Rectal smooth muscle tissue (tissue), 1 donor: ENCODE data around the gene ANO2.

Experiments
- H3K27ac ChIP-seq: one replicate; pipeline ENCODE4 v1.7.0; 2013; ENCODE audit warnings: low read depth, low read length, inconsistent platforms
- H3K27me3 ChIP-seq: one replicate; pipeline ENCODE4 v1.7.0; 2013; ENCODE audit warnings: low read length; ENCODE audit not compliant: control insufficient read depth, insufficient read depth
- H3K36me3 ChIP-seq: one replicate; pipeline ENCODE4 v1.7.0; 2013; ENCODE audit warnings: low read length; ENCODE audit not compliant: control insufficient read depth, insufficient read depth
- H3K4me1 ChIP-seq: one replicate; pipeline ENCODE4 v1.7.0; 2013; ENCODE audit warnings: low read length; ENCODE audit not compliant: control insufficient read depth, insufficient read depth
- H3K4me3 ChIP-seq: one replicate; pipeline ENCODE4 v1.7.0; 2013; ENCODE audit warnings: low read length
- H3K9ac ChIP-seq: one replicate; pipeline ENCODE4 v1.7.0; 2013; ENCODE audit warnings: low read length

ANO2 gene

GRCh38 chr12:5710260-5710878, 234.7 kb downstream of the ANO2 start:
- H3K36me3 ChIP-seq: no peaks in the 10 kb centered on the region
- no peak overlapping the region for H3K27ac ChIP-seq
- no peak overlapping the region for H3K4me3 ChIP-seq
- H3K27me3 ChIP-seq: no peaks in the 10 kb centered on the region
- H3K4me1 ChIP-seq: no peaks in the 10 kb centered on the region
- no peak overlapping the region for H3K9ac ChIP-seq

GRCh38 chr12:5708371-5708770, 236.7 kb downstream of the ANO2 start:
- Histone ChIP-seq H3K36me3 (no peaks in the 10 kb centered on the region), H3K4me3 (no peak overlapping the region), H3K27me3 (no peaks in the 10 kb centered on the region), H3K4me1 (no peaks in the 10 kb centered on the region), H3K9ac (no peak overlapping the region), H3K27ac (no peak overlapping the region)

GRCh38 chr12:5706247-5706646, 238.8 kb downstream of the ANO2 start:
- H3K9ac ChIP-seq: no peak overlapping the region
- no peaks in the 10 kb centered on the region for H3K36me3 ChIP-seq
- no peak overlapping the region for H3K4me3 ChIP-seq
- no peaks in the 10 kb centered on the region for H3K4me1 ChIP-seq
- no peak overlapping the region for H3K27ac ChIP-seq
- H3K27me3 ChIP-seq: no peaks in the 10 kb centered on the region

GRCh38 chr12:5705791-5706190, 239.3 kb downstream of the ANO2 start:
- no peaks in the 10 kb centered on the region for H3K4me1 ChIP-seq
- no peak overlapping the region for H3K9ac ChIP-seq
- H3K27me3 ChIP-seq: no peaks in the 10 kb centered on the region
- H3K4me3 ChIP-seq: no peak overlapping the region
- no peak overlapping the region for H3K27ac ChIP-seq
- no peaks in the 10 kb centered on the region for H3K36me3 ChIP-seq

- Histone ChIP-seq H3K27ac (no peak overlapping the region), H3K4me3 (no peak overlapping the region), H3K9ac (no peak overlapping the region), H3K36me3 (no peaks in the 10 kb centered on the region), H3K4me1 (no peaks in the 10 kb centered on the region), H3K27me3 (no peaks in the 10 kb centered on the region)
Observed at GRCh38 chr12:5694759-5695409, 250.2 kb downstream of the ANO2 start.

- H3K4me3 ChIP-seq: no peak overlapping the region
- no peaks in the 10 kb centered on the region for H3K4me1 ChIP-seq
- no peaks in the 10 kb centered on the region for H3K36me3 ChIP-seq
- no peaks in the 10 kb centered on the region for H3K27me3 ChIP-seq
- no peak overlapping the region for H3K9ac ChIP-seq
- H3K27ac ChIP-seq: no peak overlapping the region
Observed at GRCh38 chr12:5692850-5693249, 252.2 kb downstream of the ANO2 start.

GRCh38 chr12:5691943-5692342, 253.1 kb downstream of the ANO2 start:
- Histone ChIP-seq H3K9ac (no peak overlapping the region), H3K36me3 (no peaks in the 10 kb centered on the region), H3K27ac (no peak overlapping the region), H3K4me3 (no peak overlapping the region), H3K4me1 (no peaks in the 10 kb centered on the region), H3K27me3 (no peaks in the 10 kb centered on the region)

- no peaks in the 10 kb centered on the region for H3K27me3 ChIP-seq
Observed at GRCh38 chr12:5690240-5690639, 254.8 kb downstream of the ANO2 start.

GRCh38 chr12:5689773-5690172, 255.3 kb downstream of the ANO2 start:
- Histone ChIP-seq H3K36me3 (no peaks in the 10 kb centered on the region), H3K27me3 (no peaks in the 10 kb centered on the region), H3K4me1 (no peaks in the 10 kb centered on the region), H3K27ac (no peak overlapping the region), H3K9ac (no peak overlapping the region), H3K4me3 (no peak overlapping the region)

More at GRCh38 chr12:5690240-5690639, 254.8 kb downstream of the ANO2 start:
- no peak overlapping the region for H3K4me3 ChIP-seq
- H3K9ac ChIP-seq: no peak overlapping the region
- H3K27ac ChIP-seq: no peak overlapping the region
- H3K36me3 ChIP-seq: no peaks in the 10 kb centered on the region
- no peaks in the 10 kb centered on the region for H3K4me1 ChIP-seq

GRCh38 chr12:5688226-5688625, 256.8 kb downstream of the ANO2 start:
- Histone ChIP-seq H3K27me3 (no peaks in the 10 kb centered on the region), H3K36me3 (no peaks in the 10 kb centered on the region), H3K4me3 (no peak overlapping the region), H3K9ac (no peak overlapping the region), H3K4me1 (no peaks in the 10 kb centered on the region), H3K27ac (no peak overlapping the region)

- Histone ChIP-seq H3K27ac (no peak overlapping the region), H3K27me3 (no peaks in the 10 kb centered on the region), H3K4me1 (no peaks in the 10 kb centered on the region), H3K4me3 (no peak overlapping the region), H3K36me3 (no peaks in the 10 kb centered on the region), H3K9ac (no peak overlapping the region)
Observed at GRCh38 chr12:5685935-5686334, 259.1 kb downstream of the ANO2 start.

- Histone ChIP-seq H3K27me3 (no peaks in the 10 kb centered on the region), H3K36me3 (no peaks in the 10 kb centered on the region), H3K27ac (no peak overlapping the region), H3K4me1 (no peaks in the 10 kb centered on the region), H3K4me3 (no peak overlapping the region), H3K9ac (no peak overlapping the region)
Observed at GRCh38 chr12:5684989-5685388, 260.1 kb downstream of the ANO2 start.

- no peaks in the 10 kb centered on the region for H3K36me3 ChIP-seq
- H3K4me1 ChIP-seq: no peaks in the 10 kb centered on the region
- no peak overlapping the region for H3K4me3 ChIP-seq
- H3K27ac ChIP-seq: no peak overlapping the region
- H3K27me3 ChIP-seq: no peaks in the 10 kb centered on the region
- no peak overlapping the region for H3K9ac ChIP-seq
Observed at GRCh38 chr12:5682581-5682980, 262.5 kb downstream of the ANO2 start.
